AG09309 (cell line): ENCODE measurements around the gene TNFSF13B.

ENCODE experiments used
- DNase-seq: peaks from one replicate; pipeline ENCODE4 v3.0.0-alpha.2; 2010; ENCODE audit warnings: low read depth
- H3K4me3 ChIP-seq: 2 replicates; pipeline ENCODE4 v1.5.1; 2011; ENCODE audit warnings: mild to moderate bottlenecking, low read depth, low read length, moderate library complexity; ENCODE audit not compliant: control insufficient read depth
- TF ChIP-seq, protein P1 (sequence below): IDR thresholded peaks from 2 replicates; pipeline ENCODE4 v1.5.1; 2011; ENCODE audit warnings: mild to moderate bottlenecking, low read depth, low read length, inconsistent platforms; ENCODE audit not compliant: insufficient read depth, control insufficient read depth; ENCODE audit errors: missing control alignments

TNFSF13B gene

DNA sequence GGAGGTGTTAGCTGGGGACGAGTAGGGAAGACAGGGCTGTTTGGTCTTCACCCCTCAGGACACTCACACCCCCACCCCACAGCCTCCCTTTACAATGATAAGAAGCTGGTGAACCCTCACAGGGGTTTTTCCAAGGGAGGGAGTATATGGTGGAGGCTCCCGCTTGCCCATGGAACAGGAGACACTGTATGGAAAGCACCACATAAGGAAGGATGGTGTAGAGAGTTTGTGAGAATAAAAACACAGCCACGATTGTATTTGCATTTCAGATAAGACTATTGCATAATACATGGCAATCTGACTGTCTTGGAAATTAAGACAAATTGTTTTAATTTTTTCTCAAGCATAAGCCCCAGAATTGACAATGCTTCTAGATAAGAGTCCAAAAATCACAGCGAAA is 46.9 kb downstream of the TNFSF13B start:
- TF ChIP-seq, protein P1, sequence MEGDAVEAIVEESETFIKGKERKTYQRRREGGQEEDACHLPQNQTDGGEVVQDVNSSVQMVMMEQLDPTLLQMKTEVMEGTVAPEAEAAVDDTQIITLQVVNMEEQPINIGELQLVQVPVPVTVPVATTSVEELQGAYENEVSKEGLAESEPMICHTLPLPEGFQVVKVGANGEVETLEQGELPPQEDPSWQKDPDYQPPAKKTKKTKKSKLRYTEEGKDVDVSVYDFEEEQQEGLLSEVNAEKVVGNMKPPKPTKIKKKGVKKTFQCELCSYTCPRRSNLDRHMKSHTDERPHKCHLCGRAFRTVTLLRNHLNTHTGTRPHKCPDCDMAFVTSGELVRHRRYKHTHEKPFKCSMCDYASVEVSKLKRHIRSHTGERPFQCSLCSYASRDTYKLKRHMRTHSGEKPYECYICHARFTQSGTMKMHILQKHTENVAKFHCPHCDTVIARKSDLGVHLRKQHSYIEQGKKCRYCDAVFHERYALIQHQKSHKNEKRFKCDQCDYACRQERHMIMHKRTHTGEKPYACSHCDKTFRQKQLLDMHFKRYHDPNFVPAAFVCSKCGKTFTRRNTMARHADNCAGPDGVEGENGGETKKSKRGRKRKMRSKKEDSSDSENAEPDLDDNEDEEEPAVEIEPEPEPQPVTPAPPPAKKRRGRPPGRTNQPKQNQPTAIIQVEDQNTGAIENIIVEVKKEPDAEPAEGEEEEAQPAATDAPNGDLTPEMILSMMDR = no peak
- H3K4me3 ChIP-seq = no peak overlapping the region
- no peak for DNase-seq

DNA sequence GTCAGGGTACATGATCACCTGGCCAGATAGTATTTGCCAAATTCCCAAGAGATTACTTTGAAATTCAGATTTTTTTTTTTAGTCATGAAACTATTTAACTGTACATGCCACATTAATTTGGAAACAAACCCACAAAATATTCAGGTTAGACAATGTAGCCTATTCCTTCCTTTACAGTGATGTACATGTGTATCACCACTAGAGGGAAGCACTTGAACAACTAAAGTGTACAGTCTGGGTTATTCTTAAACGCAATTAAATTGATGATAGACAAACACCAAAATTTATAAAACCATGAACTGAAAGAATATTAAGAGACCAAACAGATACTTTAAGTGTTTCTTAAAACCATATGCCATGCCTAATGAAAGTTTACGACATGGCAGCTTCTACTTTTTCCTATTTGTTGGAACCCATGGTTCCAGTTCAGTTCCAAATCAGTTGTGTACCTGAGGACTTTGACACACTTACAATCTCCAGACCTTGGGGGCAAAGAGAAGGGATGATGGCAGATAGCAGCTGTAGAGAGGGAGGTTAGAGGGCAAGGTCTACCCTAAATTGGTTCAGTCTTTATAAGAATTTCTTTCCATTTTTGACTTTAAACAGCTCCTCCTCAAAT is 52.8 kb downstream of the TNFSF13B start:
- no peak for DNase-seq
- H3K4me3 ChIP-seq = no peak overlapping the region
- TF ChIP-seq, protein P1 = peak; percentile 57

DNA sequence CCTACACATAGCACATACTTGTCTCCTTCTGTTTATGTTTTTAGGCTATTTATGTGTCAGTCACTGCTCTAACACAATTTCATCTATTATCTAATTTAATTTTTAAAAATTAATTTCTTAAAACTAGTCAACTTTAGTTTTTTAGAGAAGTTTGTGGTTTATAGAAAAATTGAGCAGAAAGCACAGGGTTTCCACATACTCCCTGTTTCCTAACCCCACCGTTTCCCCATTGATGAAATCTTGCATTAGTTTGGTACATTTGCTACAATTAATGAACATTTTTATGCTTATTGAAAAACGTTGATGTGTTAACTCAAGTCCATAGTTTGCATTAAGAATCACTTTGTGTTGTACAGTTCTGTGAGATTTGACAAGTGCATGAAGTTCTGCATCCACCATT is 53.5 kb downstream of the TNFSF13B start:
- H3K4me3 ChIP-seq = no peak overlapping the region
- TF ChIP-seq, protein P1 = no peak
- no peak for DNase-seq

DNA sequence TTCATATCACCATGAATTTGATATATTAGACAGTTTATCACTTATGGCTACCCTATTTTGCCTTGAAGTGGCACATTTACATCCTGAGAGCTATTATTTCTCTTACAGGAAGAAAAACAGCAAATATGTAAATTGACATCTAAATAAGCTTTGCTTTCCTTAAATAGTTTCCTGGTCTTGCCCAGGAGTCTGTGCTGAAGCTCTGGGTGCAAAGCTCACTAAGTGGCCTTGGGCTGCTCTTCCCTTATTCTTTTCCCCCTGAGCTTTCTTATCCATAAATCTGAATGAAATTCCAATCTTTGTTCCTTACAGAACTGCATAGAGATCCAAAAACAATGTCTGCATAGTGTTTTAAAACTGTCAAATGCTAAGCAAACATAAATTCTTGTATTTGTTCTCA is 56.3 kb downstream of the TNFSF13B start:
- H3K4me3 ChIP-seq = no peak overlapping the region

DNA sequence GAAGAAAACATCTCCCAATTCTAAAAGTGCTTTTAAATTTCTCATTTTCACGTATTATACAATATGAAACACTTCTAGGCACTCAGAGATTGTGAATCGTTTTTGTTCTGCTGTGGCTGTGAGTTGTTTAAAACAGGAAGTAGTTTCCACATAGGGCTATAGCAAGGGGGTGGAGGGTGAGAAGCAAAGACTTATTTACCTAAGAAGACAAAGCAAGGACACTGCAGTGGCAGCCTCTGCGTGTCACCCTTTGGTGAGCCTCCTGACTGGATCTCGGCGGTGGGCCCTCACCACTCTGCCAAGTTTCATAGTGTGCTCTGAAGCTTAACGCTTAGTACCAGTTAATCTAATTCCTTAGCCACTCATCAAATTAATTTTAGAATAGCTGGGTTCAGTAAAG is 56.8 kb downstream of the TNFSF13B start:
- H3K4me3 ChIP-seq = no peak overlapping the region
- DNase-seq = no peak
- TF ChIP-seq, protein P1 = no peak

More for the DNA sequence above, 56.3 kb downstream of the TNFSF13B start:
- TF ChIP-seq, protein P1 = no peak
- no peak for DNase-seq

DNA sequence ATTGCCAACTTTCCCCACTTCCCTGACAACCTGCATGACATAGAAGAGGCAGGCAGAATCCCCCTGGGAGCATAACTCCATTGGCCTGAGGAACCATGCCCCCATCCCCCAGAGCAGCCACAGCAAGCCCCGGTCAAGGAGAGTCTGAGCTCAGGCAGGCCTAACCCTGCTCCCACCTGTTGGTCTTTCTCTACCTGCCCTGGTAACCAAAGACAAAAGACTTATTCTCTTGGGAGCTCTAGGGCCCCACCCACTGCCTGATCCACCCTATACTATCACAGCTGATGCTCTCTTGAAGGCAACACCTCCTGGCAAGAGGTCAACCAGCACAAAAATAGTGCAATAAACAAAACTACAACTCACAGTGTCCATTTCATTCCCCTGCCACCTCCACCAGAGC is 59.3 kb downstream of the TNFSF13B start:
- no peak overlapping the region for H3K4me3 ChIP-seq
- TF ChIP-seq, protein P1 = no peak
- no peak for DNase-seq
